Left kidney (tissue), 8 donors: ENCODE results near the gene CITED2. TPM values are rescaled to one million over a fixed set of nuclear protein-coding genes. Genes with fewer than 3 reads are reported as not detected.
"Not testable (repeated sequence)": the region's sequence is repeated elsewhere in the genome, so short reads cannot be mapped to it uniquely, and the experiment has no call there.

Experiments
- DNase-seq: peaks from one replicate; pipeline ENCODE4 v3.0.0-alpha.2; 2013
- long read RNA-seq, 8 donors: transcript quantifications; one replicate each; lab custom pipeline, GENCODE V29; 2026
- polyA plus RNA-seq: library from polyadenylated mRNA; unstranded; fragments of 120-200 nt; gene quantifications from one replicate; pipeline ENCODE4 v1.2.1, GENCODE V29; 2013; ENCODE audit not compliant: insufficient read length

Gene CITED2
- 142 TPM for polyA plus RNA-seq
- long read RNA-seq, donor 1, transcript CITED2-201 (2 exons, 2,354 nt): major isoform, 172 of 172 reads
- long read RNA-seq, donor 1, partial matches to known transcripts: 0 of 172 reads
- long read RNA-seq, donor 1, other reads (novel, unspliced or antisense): 0 of 172 reads
- long read RNA-seq, donor 2, transcript CITED2-201 (2 exons, 2,354 nt): major isoform, 90 of 90 reads
- long read RNA-seq, donor 2, partial matches to known transcripts: 0 of 90 reads
- long read RNA-seq, donor 2, other reads (novel, unspliced or antisense): 0 of 90 reads
- long read RNA-seq, donor 3, transcript CITED2-201 (2 exons, 2,354 nt): major isoform, 85 of 85 reads
- long read RNA-seq, donor 3, partial matches to known transcripts: 0 of 85 reads
- long read RNA-seq, donor 3, other reads (novel, unspliced or antisense): 0 of 85 reads
- long read RNA-seq, donor 4, transcript CITED2-201 (2 exons, 2,354 nt): major isoform, 20 of 20 reads
- long read RNA-seq, donor 4, partial matches to known transcripts: 0 of 20 reads
- long read RNA-seq, donor 4, other reads (novel, unspliced or antisense): 0 of 20 reads
- long read RNA-seq, donor 5, transcript CITED2-201 (2 exons, 2,354 nt): major isoform, 109 of 109 reads
- long read RNA-seq, donor 5, partial matches to known transcripts: 0 of 109 reads
- long read RNA-seq, donor 5, other reads (novel, unspliced or antisense): 0 of 109 reads
- long read RNA-seq, donor 6, transcript CITED2-201 (2 exons, 2,354 nt): major isoform, 130 of 130 reads
- long read RNA-seq, donor 6, partial matches to known transcripts: 0 of 130 reads
- long read RNA-seq, donor 6, other reads (novel, unspliced or antisense): 0 of 130 reads
- long read RNA-seq, donor 7, transcript CITED2-201 (2 exons, 2,354 nt): major isoform, 130 of 268 reads
- long read RNA-seq, donor 7, partial matches to known transcripts: 138 of 268 reads
- long read RNA-seq, donor 7, other reads (novel, unspliced or antisense): 0 of 268 reads
- long read RNA-seq, donor 8, transcript CITED2-201 (2 exons, 2,354 nt): major isoform, 28 of 28 reads
- long read RNA-seq, donor 8, partial matches to known transcripts: 0 of 28 reads
- long read RNA-seq, donor 8, other reads (novel, unspliced or antisense): 0 of 28 reads

- peak; percentile 93 for DNase-seq
Observed at GRCh38 chr6:139374357-139375225, at the start of gene CITED2. CITED2 (minus strand) TSS chr6:139374648; CDS start chr6:139373944, 704 bp downstream.

DNA sequence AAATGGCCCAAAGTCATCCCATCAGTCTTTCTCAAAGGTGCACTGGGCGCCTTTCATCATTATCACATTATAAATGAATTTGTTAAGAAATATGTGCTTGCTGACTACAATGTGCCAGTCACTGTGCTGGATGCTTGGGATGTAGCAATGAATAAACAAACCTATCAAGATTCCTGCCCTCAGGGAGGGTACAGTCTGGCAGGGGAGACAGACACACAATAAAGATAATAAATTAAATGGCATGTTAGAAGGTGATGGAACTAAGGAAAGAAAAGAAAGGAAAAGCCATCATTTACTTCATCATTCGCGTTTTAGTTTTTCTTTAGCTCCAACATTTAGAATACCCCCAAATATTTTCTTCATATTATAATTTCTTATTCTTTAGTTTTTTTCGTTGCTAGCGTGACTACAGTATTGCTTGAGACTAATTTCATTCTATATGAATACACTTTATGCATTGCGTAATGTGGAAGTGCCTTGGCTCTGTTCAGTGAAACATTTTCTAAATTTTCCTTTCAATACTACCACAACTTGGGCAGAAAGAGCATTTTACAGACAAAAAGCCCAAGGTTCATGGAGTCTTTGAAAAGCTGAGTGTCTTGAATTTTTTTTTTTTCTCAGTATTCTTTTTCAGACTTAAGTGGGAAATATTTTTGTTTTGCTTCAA lies 48.7 kb upstream of the CITED2 start:
- DNase-seq: no peak

- no peak for DNase-seq
Observed at GRCh38 chr6:139422105-139423036, 47.9 kb upstream of the CITED2 start.

GRCh38 chr6:139418481-139419132 lies 44.2 kb upstream of the CITED2 start:
- no peak for DNase-seq

DNA sequence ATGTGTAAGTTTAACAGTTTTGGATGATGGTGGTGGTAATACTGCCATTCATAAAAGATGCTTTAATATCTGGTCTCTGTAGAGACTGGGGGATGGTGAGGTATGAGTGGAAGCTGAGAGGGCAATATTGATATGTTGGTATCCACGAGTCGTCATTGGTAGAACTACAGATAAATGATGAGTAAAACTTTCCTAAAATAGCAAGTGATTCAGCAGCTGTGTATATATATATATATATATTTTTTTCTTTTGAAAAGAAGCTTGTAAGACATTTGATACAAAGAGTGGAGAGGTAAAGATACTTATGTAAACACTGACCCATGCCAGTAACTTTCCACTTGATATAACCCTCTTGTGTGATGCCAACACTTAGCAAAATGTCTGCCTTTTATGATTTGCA lies 41.7 kb upstream of the CITED2 start:
- no peak for DNase-seq

- no peak for DNase-seq
Observed at GRCh38 chr6:139415365-139415764, 40.9 kb upstream of the CITED2 start.

DNA sequence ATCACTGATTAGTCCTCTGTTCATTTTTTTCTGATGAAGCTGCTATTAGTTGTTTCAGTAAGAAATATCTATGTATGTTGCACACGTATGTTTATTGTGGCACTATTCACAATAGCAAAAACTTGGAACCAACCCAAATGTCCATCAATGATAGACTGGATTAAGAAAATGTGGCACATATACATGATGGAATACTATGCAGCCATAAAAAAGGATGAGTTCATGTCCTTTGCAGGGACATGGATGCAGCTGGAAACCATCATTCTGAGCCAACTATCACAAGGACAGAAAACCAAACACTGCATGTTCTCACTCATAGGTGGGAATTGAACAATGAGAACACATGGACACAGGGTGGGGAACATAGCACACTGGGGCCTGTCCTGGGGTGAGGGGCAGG lies 37.7 kb upstream of the CITED2 start:
- not testable (repeated sequence) for DNase-seq

GRCh38 chr6:139409026-139409425 lies 34.6 kb upstream of the CITED2 start:
- DNase-seq: no peak

DNA sequence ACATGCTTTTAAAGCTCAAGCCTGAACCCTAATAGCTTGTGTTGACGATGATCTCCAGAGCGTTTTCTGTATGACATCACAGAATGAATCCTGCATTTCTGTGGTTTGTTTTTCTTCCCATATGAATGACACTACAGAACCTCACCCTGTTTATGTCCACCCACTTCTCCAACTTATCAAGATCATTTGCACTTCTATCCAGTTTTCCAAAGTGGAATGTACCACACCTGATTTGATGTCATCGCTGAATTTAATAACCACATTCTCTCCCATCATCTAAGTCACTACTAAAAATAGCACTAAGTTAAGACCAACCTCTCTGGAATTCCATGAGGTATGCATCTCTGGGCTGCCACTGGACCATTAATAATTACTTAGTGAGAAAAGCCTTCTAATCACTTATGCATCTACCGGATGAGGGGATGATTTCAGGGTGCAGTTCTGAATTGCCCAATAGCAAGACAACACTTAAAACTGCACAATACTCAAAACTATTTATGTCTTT lies 33.3 kb upstream of the CITED2 start:
- DNase-seq: no peak

GRCh38 chr6:139406577-139407343 lies 32.3 kb upstream of the CITED2 start:
- DNase-seq: no peak

DNA sequence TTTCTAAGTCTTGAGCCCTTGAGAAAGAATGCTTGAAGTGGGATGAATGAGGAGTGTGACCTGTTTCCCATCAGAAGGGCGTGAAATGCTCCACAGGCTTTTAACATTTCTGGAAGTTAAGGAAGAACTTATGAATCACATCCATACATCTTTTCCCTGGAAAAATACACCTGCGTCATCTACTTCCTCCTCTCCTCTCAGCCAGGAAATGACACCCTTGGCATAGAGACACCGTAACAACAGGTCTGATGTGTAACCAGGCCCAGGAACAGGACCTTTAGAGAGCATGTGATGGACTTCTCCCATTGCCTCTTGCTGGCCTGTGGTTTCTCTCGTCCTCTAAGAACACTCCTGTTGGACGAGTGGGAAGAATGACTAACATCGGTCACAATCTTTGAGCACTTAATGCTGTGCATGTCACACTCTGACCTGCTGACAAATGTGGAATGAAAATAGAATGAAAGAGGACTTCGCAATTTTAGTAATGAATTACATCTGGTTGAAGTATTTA lies 28.5 kb upstream of the CITED2 start:
- DNase-seq: no peak

GRCh38 chr6:139398658-139399057 lies 24.2 kb upstream of the CITED2 start:
- DNase-seq: no peak

GRCh38 chr6:139395891-139396301 lies 21.4 kb upstream of the CITED2 start:
- DNase-seq: no peak

- no peak for DNase-seq
Observed at GRCh38 chr6:139395371-139395770, 20.9 kb upstream of the CITED2 start.

DNA sequence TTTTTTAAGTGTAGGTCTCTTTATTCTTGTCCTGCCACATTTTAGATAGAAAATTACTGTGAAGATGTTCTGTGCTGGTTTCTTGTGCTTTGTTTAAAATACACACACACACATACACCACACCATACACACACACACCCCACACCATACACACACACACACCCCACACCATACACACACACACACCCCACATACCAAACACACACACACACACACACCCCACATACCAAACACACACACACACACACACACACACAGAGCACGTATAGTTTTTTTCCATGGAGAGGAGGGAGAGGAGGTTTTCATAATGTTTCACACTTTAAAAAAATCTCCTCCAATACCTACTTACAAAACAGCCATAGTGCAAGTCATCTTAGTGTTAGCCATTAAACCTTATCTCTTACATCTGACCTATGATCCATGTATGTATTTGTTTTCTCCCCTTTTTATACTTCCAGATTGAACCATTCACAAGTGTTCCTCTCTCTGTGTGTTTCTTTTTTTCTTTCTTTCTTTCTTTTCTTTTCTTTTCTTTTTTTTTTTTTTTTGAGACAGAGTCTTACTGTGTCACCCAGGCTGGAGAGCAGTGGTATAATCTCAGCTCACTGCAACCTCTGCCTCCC lies 19.7 kb upstream of the CITED2 start:
- DNase-seq: no peak

- DNase-seq: no peak
Observed at GRCh38 chr6:139392794-139393193, 18.3 kb upstream of the CITED2 start.

DNA sequence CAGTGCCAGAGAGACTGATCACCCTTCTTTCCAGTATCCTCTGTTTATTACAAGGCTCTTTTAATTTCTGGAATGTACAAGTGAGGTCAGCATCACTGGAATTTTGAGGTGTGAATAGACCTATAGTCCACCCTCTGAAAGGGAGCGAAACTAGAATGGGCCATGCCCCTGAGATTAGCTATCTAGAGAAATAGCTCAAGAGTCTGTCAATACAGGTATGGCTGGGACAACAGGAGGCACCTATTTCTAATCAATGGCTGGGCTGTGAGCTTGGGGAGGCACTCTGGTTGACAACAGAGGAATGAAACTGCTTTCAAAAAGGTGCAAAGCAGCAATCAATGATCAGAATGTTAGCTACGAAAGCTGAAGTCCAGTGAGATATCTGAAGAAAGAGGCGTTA lies 17.3 kb upstream of the CITED2 start:
- no peak for DNase-seq
